ENCODE measurements around the gene CEP57.
"Not testable (repeated sequence)": the region's sequence is repeated elsewhere in the genome, so short reads cannot be mapped to it uniquely, and the experiment has no call there.

DNA sequence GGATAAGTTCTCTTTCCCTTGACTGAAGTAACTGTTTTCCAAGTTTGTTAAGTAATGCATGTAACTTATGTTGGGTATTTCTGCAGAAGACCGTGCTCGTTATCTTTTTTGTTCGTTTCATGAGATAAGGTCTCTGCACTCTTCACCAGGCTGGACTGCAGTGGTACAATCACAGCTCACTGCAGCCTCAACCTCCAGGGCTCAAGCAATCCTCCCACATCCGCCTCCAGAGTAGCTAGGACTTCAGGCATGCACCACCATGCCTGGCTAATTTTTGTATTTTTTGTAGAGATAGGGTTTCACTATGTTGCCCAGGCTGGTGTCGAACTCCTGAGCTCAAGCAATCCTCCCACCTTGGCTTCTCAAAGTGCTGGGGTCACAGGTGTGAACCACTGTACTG, 64.1 kb downstream of the CEP57 start:
- TF ChIP-seq, protein P1, sequence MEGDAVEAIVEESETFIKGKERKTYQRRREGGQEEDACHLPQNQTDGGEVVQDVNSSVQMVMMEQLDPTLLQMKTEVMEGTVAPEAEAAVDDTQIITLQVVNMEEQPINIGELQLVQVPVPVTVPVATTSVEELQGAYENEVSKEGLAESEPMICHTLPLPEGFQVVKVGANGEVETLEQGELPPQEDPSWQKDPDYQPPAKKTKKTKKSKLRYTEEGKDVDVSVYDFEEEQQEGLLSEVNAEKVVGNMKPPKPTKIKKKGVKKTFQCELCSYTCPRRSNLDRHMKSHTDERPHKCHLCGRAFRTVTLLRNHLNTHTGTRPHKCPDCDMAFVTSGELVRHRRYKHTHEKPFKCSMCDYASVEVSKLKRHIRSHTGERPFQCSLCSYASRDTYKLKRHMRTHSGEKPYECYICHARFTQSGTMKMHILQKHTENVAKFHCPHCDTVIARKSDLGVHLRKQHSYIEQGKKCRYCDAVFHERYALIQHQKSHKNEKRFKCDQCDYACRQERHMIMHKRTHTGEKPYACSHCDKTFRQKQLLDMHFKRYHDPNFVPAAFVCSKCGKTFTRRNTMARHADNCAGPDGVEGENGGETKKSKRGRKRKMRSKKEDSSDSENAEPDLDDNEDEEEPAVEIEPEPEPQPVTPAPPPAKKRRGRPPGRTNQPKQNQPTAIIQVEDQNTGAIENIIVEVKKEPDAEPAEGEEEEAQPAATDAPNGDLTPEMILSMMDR (conservative IDR thresholded peaks at IDR 0.05): not testable (repeated sequence)
- TF ChIP-seq ZFX (IDR thresholded peaks at IDR 0.05): not testable (repeated sequence)
